ENCODE data around the gene PRKN. TPM values are rescaled to one million over a fixed set of nuclear protein-coding genes. Genes with fewer than 3 reads are reported as not detected.
A peak's percentile ranks its signal among the peaks of the same experiment; 100 is the strongest.

The PRKN gene
- total and polyA plus RNA-seq, 2 experiments from 2014 or later = 11.7 to 28.1 TPM

- Histone ChIP-seq H3K4me1 (ENCODE audit: low read depth) (peaks cover 11% of the 10 kb centered on the region), H3K4me3 (no peak overlapping the region)
- TF ChIP-seq CTCF (IDR thresholded peaks at IDR 0.05; ENCODE audit: low read depth, low read length) = no peak
Measured at GRCh38 chr6:162070639-162071038, 656.9 kb downstream of the PRKN start.

GRCh38 chr6:162069995-162070394 is 657.6 kb downstream of the PRKN start:
- no peaks in the 10 kb centered on the region for H3K36me3 ChIP-seq
- H3K9me3 ChIP-seq (ENCODE audit: low read depth) = no peaks in the 10 kb centered on the region
- no peak for TF ChIP-seq CTCF (IDR thresholded peaks at IDR 0.05; ENCODE audit: low read depth, low read length)
- DNase-seq (ENCODE audit: low read depth in 1 of 2, low spot score in 1 of 2) = peak in 1 of 2 donors; percentile 30
- H3K27me3 ChIP-seq = no peaks in the 10 kb centered on the region
- no peak overlapping the region for H3K4me3 ChIP-seq
- peaks cover 5% of the 10 kb centered on the region for H3K4me1 ChIP-seq (ENCODE audit: low read depth)
- no peak overlapping the region for H3K27ac ChIP-seq

More at GRCh38 chr6:162070639-162071038, 656.9 kb downstream of the PRKN start:
- Histone ChIP-seq H3K27ac (no peak overlapping the region), H3K27me3 (no peaks in the 10 kb centered on the region), H3K9me3 (ENCODE audit: low read depth) (no peaks in the 10 kb centered on the region), H3K36me3 (no peaks in the 10 kb centered on the region)
- DNase-seq (ENCODE audit: low read depth in 1 of 2, low spot score in 1 of 2) = no peak

GRCh38 chr6:162068340-162068739 is 659.2 kb downstream of the PRKN start:
- Histone ChIP-seq H3K9me3 (ENCODE audit: low read depth) (no peaks in the 10 kb centered on the region), H3K4me3 (no peak overlapping the region), H3K4me1 (ENCODE audit: low read depth) (no peaks in the 10 kb centered on the region), H3K27me3 (no peaks in the 10 kb centered on the region), H3K36me3 (no peaks in the 10 kb centered on the region), H3K27ac (no peak overlapping the region)
- no peak for TF ChIP-seq CTCF (IDR thresholded peaks at IDR 0.05; ENCODE audit: low read depth, low read length)
- DNase-seq (ENCODE audit: low read depth in 1 of 2, low spot score in 1 of 2) = no peak

- Histone ChIP-seq H3K27me3 (no peaks in the 10 kb centered on the region), H3K36me3 (no peaks in the 10 kb centered on the region), H3K4me3 (no peak overlapping the region), H3K27ac (no peak overlapping the region), H3K4me1 (ENCODE audit: low read depth) (peaks cover 20% of the 10 kb centered on the region), H3K9me3 (ENCODE audit: low read depth) (no peaks in the 10 kb centered on the region)
- TF ChIP-seq CTCF (IDR thresholded peaks at IDR 0.05; ENCODE audit: low read depth, low read length) = no peak
- no peak for DNase-seq (ENCODE audit: low read depth in 1 of 2, low spot score in 1 of 2)
Measured at GRCh38 chr6:162063666-162064065, 663.9 kb downstream of the PRKN start.

GRCh38 chr6:162058281-162058875 is 669.2 kb downstream of the PRKN start:
- no peak overlapping the region for H3K27ac ChIP-seq
- TF ChIP-seq CTCF (IDR thresholded peaks at IDR 0.05; ENCODE audit: low read depth, low read length) = no peak
- no peak overlapping the region for H3K4me3 ChIP-seq
- H3K9me3 ChIP-seq (ENCODE audit: low read depth) = no peaks in the 10 kb centered on the region
- H3K4me1 ChIP-seq (ENCODE audit: low read depth) = peaks cover 33% of the 10 kb centered on the region
- DNase-seq (ENCODE audit: low read depth in 1 of 2, low spot score in 1 of 2) = no peak
- H3K27me3 ChIP-seq = no peaks in the 10 kb centered on the region
- no peaks in the 10 kb centered on the region for H3K36me3 ChIP-seq
